Measurements from ENCODE around the gene MGRN1.

Gene MGRN1

DNA sequence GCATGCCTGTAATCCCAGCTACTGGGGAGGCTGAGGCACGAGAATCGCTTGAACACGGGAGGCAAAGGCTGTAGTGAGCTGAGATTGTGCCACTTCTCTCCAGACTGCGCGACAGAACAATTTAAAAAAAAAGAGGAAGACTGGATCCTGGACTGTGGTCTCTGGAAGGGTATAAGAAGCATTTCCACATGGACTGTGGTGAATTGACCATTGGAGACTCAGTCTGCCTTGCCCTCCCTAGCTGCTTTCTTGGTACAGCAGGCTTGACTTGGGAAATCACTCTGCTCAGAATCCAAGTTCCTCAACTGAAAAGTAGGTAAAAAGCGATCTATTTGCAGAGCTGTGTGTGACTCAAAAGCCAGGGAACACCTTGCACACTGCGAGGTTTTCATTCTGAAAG is 1.0 kb upstream of the MGRN1 start:
- H3K4me3 ChIP-seq (ENCODE audit: low read length): no peak overlapping the region
- no peak for DNase-seq (ENCODE audit: low read depth)
- TF ChIP-seq, protein P1, sequence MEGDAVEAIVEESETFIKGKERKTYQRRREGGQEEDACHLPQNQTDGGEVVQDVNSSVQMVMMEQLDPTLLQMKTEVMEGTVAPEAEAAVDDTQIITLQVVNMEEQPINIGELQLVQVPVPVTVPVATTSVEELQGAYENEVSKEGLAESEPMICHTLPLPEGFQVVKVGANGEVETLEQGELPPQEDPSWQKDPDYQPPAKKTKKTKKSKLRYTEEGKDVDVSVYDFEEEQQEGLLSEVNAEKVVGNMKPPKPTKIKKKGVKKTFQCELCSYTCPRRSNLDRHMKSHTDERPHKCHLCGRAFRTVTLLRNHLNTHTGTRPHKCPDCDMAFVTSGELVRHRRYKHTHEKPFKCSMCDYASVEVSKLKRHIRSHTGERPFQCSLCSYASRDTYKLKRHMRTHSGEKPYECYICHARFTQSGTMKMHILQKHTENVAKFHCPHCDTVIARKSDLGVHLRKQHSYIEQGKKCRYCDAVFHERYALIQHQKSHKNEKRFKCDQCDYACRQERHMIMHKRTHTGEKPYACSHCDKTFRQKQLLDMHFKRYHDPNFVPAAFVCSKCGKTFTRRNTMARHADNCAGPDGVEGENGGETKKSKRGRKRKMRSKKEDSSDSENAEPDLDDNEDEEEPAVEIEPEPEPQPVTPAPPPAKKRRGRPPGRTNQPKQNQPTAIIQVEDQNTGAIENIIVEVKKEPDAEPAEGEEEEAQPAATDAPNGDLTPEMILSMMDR (conservative IDR thresholded peaks at IDR 0.05; ENCODE audit: low read length): no peak

DNA sequence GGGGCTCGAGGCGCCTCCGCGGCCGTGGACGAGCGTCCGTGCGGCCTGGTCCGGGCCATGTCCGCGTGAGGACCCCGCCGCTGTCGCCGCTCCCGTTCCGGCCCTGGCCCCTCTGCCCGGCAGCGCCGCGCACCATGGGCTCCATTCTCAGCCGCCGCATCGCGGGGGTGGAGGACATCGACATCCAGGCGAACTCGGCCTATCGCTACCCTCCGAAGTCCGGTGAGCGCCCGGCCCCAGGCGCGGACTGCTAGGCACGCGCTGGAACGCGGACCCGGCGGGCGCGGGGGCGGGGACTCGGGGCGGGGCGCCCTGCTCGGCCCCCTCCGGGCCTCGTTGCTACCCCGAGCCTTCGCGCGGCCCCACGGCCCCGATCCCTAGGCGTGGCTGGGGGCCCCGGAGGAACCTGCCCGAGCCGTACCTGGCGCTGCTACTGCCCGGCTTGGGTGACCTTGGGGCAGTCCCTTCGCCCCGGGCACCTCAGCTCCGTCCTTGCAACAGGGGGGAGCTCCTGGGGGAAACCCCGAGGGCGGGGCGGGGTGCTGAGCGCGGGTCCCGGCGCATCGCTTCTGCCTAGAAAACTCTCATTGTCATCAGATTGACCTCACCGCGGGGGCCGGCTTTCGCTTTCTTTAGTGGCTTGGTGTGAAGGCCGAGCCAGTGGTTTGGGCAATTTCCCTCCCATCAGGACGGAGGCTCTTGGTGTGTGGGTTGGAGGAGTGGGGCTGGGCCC is 367 bp downstream of the MGRN1 start:
- TF ChIP-seq, protein P1 (conservative IDR thresholded peaks at IDR 0.05; ENCODE audit: low read length): no peak
- DNase-seq (ENCODE audit: low read depth): peak; percentile 72
- H3K4me3 ChIP-seq (ENCODE audit: low read length): peak overlapping the region; percentile 70

DNA sequence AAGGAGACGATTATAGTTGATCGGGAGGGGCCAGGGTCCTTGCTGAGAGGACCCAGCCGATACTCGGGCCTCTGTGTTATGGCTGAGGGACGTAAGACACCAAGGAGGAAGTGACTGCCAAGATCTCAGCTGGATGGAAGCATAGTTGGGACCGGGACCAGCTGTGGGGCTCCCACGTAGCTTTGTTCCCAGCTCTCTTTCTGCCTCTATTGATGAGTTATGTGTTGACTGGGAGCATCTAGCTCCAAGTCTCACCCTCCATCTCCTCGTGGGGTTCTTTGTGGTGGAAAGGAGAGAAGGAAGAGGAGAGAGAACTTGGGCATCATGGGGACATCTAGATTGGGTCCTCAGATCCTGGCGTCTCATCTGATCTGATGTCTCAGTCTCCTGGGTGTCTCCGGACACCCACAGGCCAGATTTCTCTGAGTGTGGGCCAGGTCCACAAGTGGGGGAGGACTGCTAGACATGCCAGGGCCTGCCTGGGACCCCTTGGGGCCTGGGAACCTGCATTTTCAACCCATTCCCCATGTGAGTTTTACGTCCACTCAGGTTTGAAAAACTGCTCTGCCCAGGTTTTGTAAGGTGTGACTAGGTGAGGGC is 1.0 kb downstream of the MGRN1 start:
- DNase-seq (ENCODE audit: low read depth): peak; percentile 63
- TF ChIP-seq, protein P1 (conservative IDR thresholded peaks at IDR 0.05; ENCODE audit: low read length): no peak
- H3K4me3 ChIP-seq (ENCODE audit: low read length): peak overlapping the region; percentile 70

DNA sequence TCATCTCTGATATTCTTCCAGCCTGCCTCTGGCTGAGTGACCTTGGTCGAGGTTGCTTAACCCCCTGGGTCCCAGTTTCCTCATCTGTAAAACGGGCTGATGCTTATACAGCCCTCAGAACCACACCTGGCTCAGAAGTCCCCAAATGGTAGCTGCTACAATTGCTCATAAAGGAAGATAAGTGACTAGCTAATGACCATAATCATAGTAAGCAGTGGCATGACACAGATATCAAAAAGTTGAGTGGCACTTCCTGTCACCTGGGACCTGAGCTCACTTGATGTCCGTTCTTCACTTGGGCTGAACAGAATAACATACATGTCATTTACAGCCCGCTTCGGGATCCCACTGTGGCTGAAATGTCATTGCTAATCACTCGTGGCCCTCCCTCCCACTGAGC is 1.8 kb downstream of the MGRN1 start:
- TF ChIP-seq, protein P1 (conservative IDR thresholded peaks at IDR 0.05; ENCODE audit: low read length): no peak
- DNase-seq (ENCODE audit: low read depth): no peak
- H3K4me3 ChIP-seq (ENCODE audit: low read length): peak overlapping the region; percentile 70

DNA sequence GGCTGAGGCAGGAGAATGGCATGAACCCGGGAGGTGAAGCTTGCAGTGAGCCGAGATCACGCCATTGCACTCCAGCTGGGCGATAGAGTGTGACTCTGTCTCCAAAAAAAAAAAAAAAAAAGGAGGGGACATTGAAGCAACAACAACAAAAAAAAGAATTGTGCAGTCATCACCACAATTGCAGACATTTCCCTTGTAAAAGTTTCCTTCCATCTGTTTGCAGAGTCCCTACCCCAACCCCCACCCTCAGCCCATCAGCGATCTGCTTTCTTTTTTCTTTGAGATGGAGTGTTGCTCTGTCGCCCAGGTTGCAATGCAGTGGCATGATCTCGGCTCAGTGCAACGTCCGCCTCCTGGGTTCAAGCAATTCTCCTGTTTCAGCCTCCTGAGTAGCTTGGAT is 3.7 kb downstream of the MGRN1 start:
- H3K4me3 ChIP-seq (ENCODE audit: low read length): no peak overlapping the region
- TF ChIP-seq, protein P1 (conservative IDR thresholded peaks at IDR 0.05; ENCODE audit: low read length): no peak
- DNase-seq (ENCODE audit: low read depth): no peak

DNA sequence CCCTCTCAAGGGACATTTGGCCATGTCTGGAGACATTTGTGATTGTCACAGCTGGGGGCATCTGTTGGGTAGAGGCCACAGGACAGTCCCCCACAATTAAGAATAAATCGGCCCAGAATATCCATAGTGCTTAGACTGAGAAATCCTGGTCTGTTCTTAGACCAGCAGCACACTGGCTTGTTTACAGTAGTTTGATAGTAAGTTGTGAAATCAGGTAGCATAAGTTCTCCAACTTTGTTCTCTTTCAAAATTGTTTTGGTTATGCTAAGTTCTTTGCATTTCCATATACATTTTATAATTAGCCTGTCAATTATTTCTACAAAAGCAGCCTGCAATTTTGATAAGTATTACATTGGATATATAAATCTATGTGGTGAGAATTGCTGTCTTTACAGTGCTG is 6.8 kb downstream of the MGRN1 start:
- H3K4me3 ChIP-seq (ENCODE audit: low read length): no peak overlapping the region
- no peak for DNase-seq (ENCODE audit: low read depth)
- TF ChIP-seq, protein P1 (conservative IDR thresholded peaks at IDR 0.05; ENCODE audit: low read length): no peak

All from AG10803 (cell line).